ENCODE data around the gene IER3.
"Not testable (repeated sequence)": the region's sequence is repeated elsewhere in the genome, so short reads cannot be mapped to it uniquely, and the experiment has no call there.

Gene IER3

GRCh38 chr6:30722280-30723112 is 21.9 kb downstream of the IER3 start:
- peak; percentile 80 to 88 for DNase-seq

GRCh38 chr6:30722025-30722279 is 22.4 kb downstream of the IER3 start:
- peak in 1 of 2 donors; percentile 29 for DNase-seq

- DNase-seq: peak; percentile 93 to 96
Measured at GRCh38 chr6:30721198-30722024, 22.9 kb downstream of the IER3 start.

- peak; percentile 51 to 58 for DNase-seq
Measured at GRCh38 chr6:30720738-30721197, 23.6 kb downstream of the IER3 start.

- peak; percentile 95 to 96 for DNase-seq
Measured at GRCh38 chr6:30719791-30720737, 24.3 kb downstream of the IER3 start, which contains the start of gene TUBB. Gene TUBB (plus strand): TSS chr6:30720352. CDS start chr6:30720507, 155 bp downstream.

GRCh38 chr6:30719356-30719755 is 25.0 kb downstream of the IER3 start:
- no peak for DNase-seq

GRCh38 chr6:30717845-30718720 is 26.3 kb downstream of the IER3 start:
- not testable (repeated sequence) for DNase-seq

- peak; percentile 100 for DNase-seq
Measured at GRCh38 chr6:30717129-30717844, 27.1 kb downstream of the IER3 start, which contains the start of gene MDC1. Gene MDC1 (minus strand): TSS chr6:30717281. CDS start chr6:30715175, 2,106 bp downstream.

GRCh38 chr6:30716879-30717128 is 27.5 kb downstream of the IER3 start:
- DNase-seq: no peak

- no peak for DNase-seq
Measured at GRCh38 chr6:30714263-30714662, 30.1 kb downstream of the IER3 start.

- no peak for DNase-seq
Measured at GRCh38 chr6:30712441-30712945, 31.9 kb downstream of the IER3 start.

GRCh38 chr6:30711758-30712380 is 32.5 kb downstream of the IER3 start:
- no peak for DNase-seq

GRCh38 chr6:30709101-30709868 is 35.1 kb downstream of the IER3 start:
- DNase-seq: no peak

- DNase-seq: no peak
Measured at GRCh38 chr6:30707281-30707850, 37.0 kb downstream of the IER3 start.

GRCh38 chr6:30705620-30706019 is 38.7 kb downstream of the IER3 start:
- DNase-seq: no peak

GRCh38 chr6:30703821-30704220 is 40.5 kb downstream of the IER3 start:
- no peak for DNase-seq

GRCh38 chr6:30703011-30703410 is 41.3 kb downstream of the IER3 start:
- no peak for DNase-seq

- no peak for DNase-seq
Measured at GRCh38 chr6:30700340-30700739, 44.0 kb downstream of the IER3 start.

GRCh38 chr6:30696432-30696831 is 47.9 kb downstream of the IER3 start:
- DNase-seq: no peak

Data from CD4-positive, alpha-beta T cell treated with Interferon alpha-2 for 1 hour (primary cell).